Liver (tissue), 9 donors: ENCODE data around the gene FOXD2. TPM values are rescaled to one million over a fixed set of nuclear protein-coding genes. Genes with fewer than 3 reads are reported as not detected.

ENCODE experiments used
- DNase-seq: peaks from one replicate; pipeline ENCODE4 v3.0.0-alpha.2; 2017; ENCODE audit warnings: low spot score
- H3K27ac ChIP-seq, 2 donors: one replicate each; pipeline ENCODE4 v1.7.0; 2013; ENCODE audit warnings: inconsistent platforms in 2 of 2, low read length in 2 of 2, control low read depth in 1 of 2, low read depth in 1 of 2, mild to moderate bottlenecking in 1 of 2
- H3K27me3 ChIP-seq, 4 donors: one replicate each; pipeline versions ENCODE4 v1.6.1 to v1.7.0; 2013; ENCODE audit warnings: low read length in 3 of 4, inconsistent platforms in 1 of 4, mild to moderate bottlenecking in 1 of 4, moderate library complexity in 1 of 4; ENCODE audit not compliant: control insufficient read depth in 4 of 4, insufficient read depth in 4 of 4
- H3K36me3 ChIP-seq, 4 donors: one replicate each; pipeline versions ENCODE4 v1.6.1 to v1.7.0; 2013; ENCODE audit warnings: low read length in 3 of 4, mild to moderate bottlenecking in 3 of 4, low read depth in 1 of 4, moderate library complexity in 1 of 4; ENCODE audit not compliant: control insufficient read depth in 4 of 4, insufficient read depth in 3 of 4
- H3K4me1 ChIP-seq, 4 donors: one replicate each; pipeline versions ENCODE4 v1.6.1 to v1.7.0; 2013; ENCODE audit warnings: low read length in 3 of 4, mild to moderate bottlenecking in 3 of 4, moderate library complexity in 1 of 4; ENCODE audit not compliant: control insufficient read depth in 4 of 4, insufficient read depth in 4 of 4
- H3K4me3 ChIP-seq, 3 donors: one replicate each; pipeline versions ENCODE4 v1.6.1 to v1.7.0; 2013; ENCODE audit warnings: low read length in 3 of 3, control low read depth in 1 of 3, low read depth in 1 of 3, mild to moderate bottlenecking in 1 of 3
- H3K9ac ChIP-seq, 2 donors: one replicate each; pipeline ENCODE4 v1.7.0; 2013; ENCODE audit warnings: low read length in 2 of 2, mild to moderate bottlenecking in 2 of 2, moderate library complexity in 2 of 2, control low read depth in 1 of 2, low read depth in 1 of 2
- H3K9me3 ChIP-seq, 4 donors: one replicate each; pipeline versions ENCODE4 v1.6.1 to v1.7.0; 2013; ENCODE audit warnings: low read length in 3 of 4; ENCODE audit not compliant: control insufficient read depth in 4 of 4
- ATF3 ChIP-seq: IDR thresholded peaks from 2 replicates; pipeline ENCODE4 v1.6.1; 2016; ENCODE audit warnings: antibody characterized with exemption
- CTCF ChIP-seq: fragments of 150-350 bp; IDR thresholded peaks from 2 replicates; pipeline ENCODE4 v1.5.1; 2017; ENCODE audit warnings: improper control_type of control experiment, low read depth, low read length; ENCODE audit not compliant: missing input control
- EGR1 ChIP-seq, 2 donors: IDR thresholded peaks; 2 replicates each; pipeline ENCODE4 v1.6.1; 2016 to 2018; ENCODE audit warnings: antibody characterized with exemption in 2 of 2, low read depth in 2 of 2
- FOXA1 ChIP-seq: IDR thresholded peaks from 2 replicates; pipeline ENCODE4 v1.6.1; 2016; ENCODE audit warnings: antibody characterized with exemption
- FOXA2 ChIP-seq: IDR thresholded peaks from 2 replicates; pipeline ENCODE4 v1.6.1; 2016; ENCODE audit warnings: antibody characterized with exemption
- GABPA ChIP-seq, 2 donors: IDR thresholded peaks in 1 of 2; conservative IDR thresholded peaks in 1 of 2; 2 replicates each; pipeline ENCODE4 v1.6.1; 2016; ENCODE audit warnings: antibody characterized with exemption in 2 of 2, mild to moderate bottlenecking in 1 of 2, moderate library complexity in 1 of 2
- HNF4A ChIP-seq, 2 donors: conservative IDR thresholded peaks; 2 replicates each; pipeline ENCODE4 v1.6.1; 2016; ENCODE audit warnings: antibody characterized with exemption in 2 of 2, mild to moderate bottlenecking in 2 of 2
- HNF4G ChIP-seq: IDR thresholded peaks from 2 replicates; pipeline ENCODE4 v1.6.1; 2016; ENCODE audit warnings: antibody characterized with exemption
- JUND ChIP-seq, 2 donors: IDR thresholded peaks; 2 replicates each; pipeline ENCODE4 v1.6.1; 2016; ENCODE audit warnings: antibody characterized with exemption in 2 of 2
- MAX ChIP-seq: IDR thresholded peaks from 2 replicates; pipeline ENCODE4 v1.6.1; 2016; ENCODE audit warnings: antibody characterized with exemption
- NR2F2 ChIP-seq: IDR thresholded peaks from 2 replicates; pipeline ENCODE4 v1.6.1; 2016; ENCODE audit warnings: antibody characterized with exemption
- RAD21 ChIP-seq, 2 donors: IDR thresholded peaks; 2 replicates each; pipeline ENCODE4 v1.6.1; 2016; ENCODE audit warnings: antibody characterized with exemption in 2 of 2, mild to moderate bottlenecking in 2 of 2
- REST ChIP-seq: IDR thresholded peaks from 2 replicates; pipeline ENCODE4 v1.6.1; 2016; ENCODE audit warnings: antibody characterized with exemption, mild to moderate bottlenecking
- RXRA ChIP-seq, 2 donors: IDR thresholded peaks; 2 replicates each; pipeline ENCODE4 v1.6.1; 2017 to 2018; ENCODE audit warnings: antibody characterized with exemption in 2 of 2, mild to moderate bottlenecking in 1 of 2
- SP1 ChIP-seq: IDR thresholded peaks from 2 replicates; pipeline ENCODE4 v1.6.1; 2018; ENCODE audit warnings: antibody characterized with exemption, mild to moderate bottlenecking
- TAF1 ChIP-seq: conservative IDR thresholded peaks from 2 replicates; pipeline ENCODE4 v1.6.1; 2016; ENCODE audit warnings: antibody characterized with exemption, mild to moderate bottlenecking
- YY1 ChIP-seq: IDR thresholded peaks from 2 replicates; pipeline ENCODE4 v1.6.1; 2016; ENCODE audit warnings: antibody characterized with exemption, mild to moderate bottlenecking
- ZBTB33 ChIP-seq: IDR thresholded peaks from 2 replicates; pipeline ENCODE4 v1.6.1; 2016; ENCODE audit warnings: antibody characterized with exemption
- WGBS: extraction: QIAGEN DNeasy Blood & Tissue Kit; methylation state at CpG from one replicate; pipeline ENCODE4 v1.1.7; 2013; 5-methylcytosine and 5-hydroxymethylcytosine counted together
- polyA plus RNA-seq, 2 donors: library from polyadenylated mRNA; stranded (reverse) in 1 of 2; unstranded in 1 of 2; fragments of 200-250 nt in 1 of 2; fragments of >200 nt in 1 of 2; fragmentation: Nextera tagmentation in 1 of 2; extraction: Ambion mirVana in 1 of 2; gene quantifications; one replicate each; pipeline versions ENCODE4 v1.2.1 to v1.2.3, GENCODE V29; 2013 to 2015
- total RNA-seq, 2 donors: library from RNA; depleted of rRNA; stranded (reverse); fragments of >200 nt; gene quantifications; one replicate each; pipeline ENCODE4 v1.2.3, GENCODE V29; 2014
- donor health status: healthy.
- donor health status: healthy.
- donor health status: healthy.
- donor health status: healthy.
- donor health status: healthy.

Gene FOXD2
- total and polyA plus RNA-seq, 4 donors = 0.05 to 0.17 (median 0.08) TPM; not detected in 1

- Histone ChIP-seq H3K4me1 (no peaks in the 10 kb centered on the region), H3K27ac (no peak overlapping the region), H3K9me3 (no peaks in the 10 kb centered on the region), H3K4me3 (no peak overlapping the region), H3K36me3 (no peaks in the 10 kb centered on the region), H3K27me3 (no peaks in the 10 kb centered on the region), H3K9ac (no peak overlapping the region)
- 83% methylated on average over 4 of the region's 4 CpGs for WGBS
- DNase-seq = no peak
- TF ChIP-seq HNF4G (no peak), NR2F2 (no peak), HNF4A (conservative IDR thresholded peaks at IDR 0.05) (no peak), EGR1 (IDR thresholded peaks at IDR 0.05; ENCODE audit: low read depth in 2 of 2) (no peak), GABPA (IDR thresholded peaks at IDR 0.05 in 1 of 2, conservative IDR thresholded peaks at IDR 0.05 in 1 of 2) (no peak), ATF3 (no peak), TAF1 (no peak), SP1 (no peak), FOXA2 (no peak), YY1 (no peak), JUND (IDR thresholded peaks at IDR 0.05) (no peak), ZBTB33 (no peak), FOXA1 (no peak), RAD21 (IDR thresholded peaks at IDR 0.05) (no peak), RXRA (IDR thresholded peaks at IDR 0.05) (no peak), MAX (no peak)
Measured at GRCh38 chr1:47399846-47400155, 38.0 kb upstream of the FOXD2 start.

GRCh38 chr1:47401761-47402160 lies 36.1 kb upstream of the FOXD2 start:
- Histone ChIP-seq H3K9me3 (no peaks in the 10 kb centered on the region), H3K9ac (no peak overlapping the region), H3K27me3 (no peaks in the 10 kb centered on the region), H3K4me1 (no peaks in the 10 kb centered on the region), H3K4me3 (no peak overlapping the region), H3K36me3 (no peaks in the 10 kb centered on the region), H3K27ac (no peak overlapping the region)
- WGBS = 87% methylated on average over 4 of the region's 4 CpGs
- DNase-seq = no peak
- TF ChIP-seq CTCF = no peak
- TF ChIP-seq RAD21 (IDR thresholded peaks at IDR 0.05) = no peak
- TF ChIP-seq EGR1 (IDR thresholded peaks at IDR 0.05; ENCODE audit: low read depth in 2 of 2) = no peak
- no peak for TF ChIP-seq REST
- no peak for TF ChIP-seq HNF4A (conservative IDR thresholded peaks at IDR 0.05)
- no peak for TF ChIP-seq YY1
- no peak for TF ChIP-seq GABPA (IDR thresholded peaks at IDR 0.05 in 1 of 2, conservative IDR thresholded peaks at IDR 0.05 in 1 of 2)
- TF ChIP-seq FOXA2 = no peak
- no peak for TF ChIP-seq NR2F2
- no peak for TF ChIP-seq SP1
- TF ChIP-seq HNF4G = no peak
- no peak for TF ChIP-seq ZBTB33
- TF ChIP-seq FOXA1 = no peak
- no peak for TF ChIP-seq ATF3
- TF ChIP-seq TAF1 = no peak
- TF ChIP-seq RXRA (IDR thresholded peaks at IDR 0.05) = no peak
- TF ChIP-seq JUND (IDR thresholded peaks at IDR 0.05) = no peak
- TF ChIP-seq MAX = no peak
